ENCODE results near the gene MATK.

DNA sequence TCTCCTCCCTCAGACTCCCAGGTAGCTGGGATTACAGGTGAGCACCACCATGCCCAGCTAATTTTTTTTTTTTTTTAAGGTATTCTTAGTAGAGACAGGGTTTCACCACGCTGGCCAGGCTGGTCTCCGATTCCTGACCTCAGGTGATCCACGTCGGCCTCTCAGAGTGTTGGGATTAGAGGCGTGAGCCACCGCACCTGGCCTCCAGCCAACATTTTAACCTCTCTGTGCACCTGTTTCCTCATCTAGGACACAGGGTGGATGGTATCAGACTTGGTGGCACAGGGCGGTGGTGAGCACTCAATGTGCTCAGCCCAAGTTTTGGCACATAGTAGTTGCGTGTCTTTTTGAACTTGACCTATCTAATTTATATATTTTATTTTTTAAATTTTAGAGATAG lies 37.2 kb downstream of the MATK start:
- TF ChIP-seq POLR2AphosphoS5 (IDR thresholded peaks at IDR 0.05; ENCODE audit: low read depth, low read length) (no peak), SIN3A (IDR thresholded peaks at IDR 0.05; ENCODE audit: borderline replicate concordance, insufficient read depth, low read depth, low read length) (no peak), TCF7L2 (IDR thresholded peaks at IDR 0.05; ENCODE audit: low read depth, low read length) (no peak)
- TF ChIP-seq, protein P1, sequence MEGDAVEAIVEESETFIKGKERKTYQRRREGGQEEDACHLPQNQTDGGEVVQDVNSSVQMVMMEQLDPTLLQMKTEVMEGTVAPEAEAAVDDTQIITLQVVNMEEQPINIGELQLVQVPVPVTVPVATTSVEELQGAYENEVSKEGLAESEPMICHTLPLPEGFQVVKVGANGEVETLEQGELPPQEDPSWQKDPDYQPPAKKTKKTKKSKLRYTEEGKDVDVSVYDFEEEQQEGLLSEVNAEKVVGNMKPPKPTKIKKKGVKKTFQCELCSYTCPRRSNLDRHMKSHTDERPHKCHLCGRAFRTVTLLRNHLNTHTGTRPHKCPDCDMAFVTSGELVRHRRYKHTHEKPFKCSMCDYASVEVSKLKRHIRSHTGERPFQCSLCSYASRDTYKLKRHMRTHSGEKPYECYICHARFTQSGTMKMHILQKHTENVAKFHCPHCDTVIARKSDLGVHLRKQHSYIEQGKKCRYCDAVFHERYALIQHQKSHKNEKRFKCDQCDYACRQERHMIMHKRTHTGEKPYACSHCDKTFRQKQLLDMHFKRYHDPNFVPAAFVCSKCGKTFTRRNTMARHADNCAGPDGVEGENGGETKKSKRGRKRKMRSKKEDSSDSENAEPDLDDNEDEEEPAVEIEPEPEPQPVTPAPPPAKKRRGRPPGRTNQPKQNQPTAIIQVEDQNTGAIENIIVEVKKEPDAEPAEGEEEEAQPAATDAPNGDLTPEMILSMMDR (IDR thresholded peaks at IDR 0.05): no peak
- TF ChIP-seq, protein P2, sequence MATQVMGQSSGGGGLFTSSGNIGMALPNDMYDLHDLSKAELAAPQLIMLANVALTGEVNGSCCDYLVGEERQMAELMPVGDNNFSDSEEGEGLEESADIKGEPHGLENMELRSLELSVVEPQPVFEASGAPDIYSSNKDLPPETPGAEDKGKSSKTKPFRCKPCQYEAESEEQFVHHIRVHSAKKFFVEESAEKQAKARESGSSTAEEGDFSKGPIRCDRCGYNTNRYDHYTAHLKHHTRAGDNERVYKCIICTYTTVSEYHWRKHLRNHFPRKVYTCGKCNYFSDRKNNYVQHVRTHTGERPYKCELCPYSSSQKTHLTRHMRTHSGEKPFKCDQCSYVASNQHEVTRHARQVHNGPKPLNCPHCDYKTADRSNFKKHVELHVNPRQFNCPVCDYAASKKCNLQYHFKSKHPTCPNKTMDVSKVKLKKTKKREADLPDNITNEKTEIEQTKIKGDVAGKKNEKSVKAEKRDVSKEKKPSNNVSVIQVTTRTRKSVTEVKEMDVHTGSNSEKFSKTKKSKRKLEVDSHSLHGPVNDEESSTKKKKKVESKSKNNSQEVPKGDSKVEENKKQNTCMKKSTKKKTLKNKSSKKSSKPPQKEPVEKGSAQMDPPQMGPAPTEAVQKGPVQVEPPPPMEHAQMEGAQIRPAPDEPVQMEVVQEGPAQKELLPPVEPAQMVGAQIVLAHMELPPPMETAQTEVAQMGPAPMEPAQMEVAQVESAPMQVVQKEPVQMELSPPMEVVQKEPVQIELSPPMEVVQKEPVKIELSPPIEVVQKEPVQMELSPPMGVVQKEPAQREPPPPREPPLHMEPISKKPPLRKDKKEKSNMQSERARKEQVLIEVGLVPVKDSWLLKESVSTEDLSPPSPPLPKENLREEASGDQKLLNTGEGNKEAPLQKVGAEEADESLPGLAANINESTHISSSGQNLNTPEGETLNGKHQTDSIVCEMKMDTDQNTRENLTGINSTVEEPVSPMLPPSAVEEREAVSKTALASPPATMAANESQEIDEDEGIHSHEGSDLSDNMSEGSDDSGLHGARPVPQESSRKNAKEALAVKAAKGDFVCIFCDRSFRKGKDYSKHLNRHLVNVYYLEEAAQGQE (IDR thresholded peaks at IDR 0.05; ENCODE audit: insufficient read depth in 1 of 2, low read depth in 2 of 2, low read length in 1 of 2): no peak

Data from Panc1 (cell line).